ELR (cell line): ENCODE results near the gene TEX14.
"Not testable (repeated sequence)": the region's sequence is repeated elsewhere in the genome, so short reads cannot be mapped to it uniquely, and the experiment has no call there.

ENCODE experiments used
- DNase-seq: peaks from one replicate; pipeline ENCODE4 v3.0.0-alpha.2; 2015; ENCODE audit warnings: low read depth

The TEX14 gene

DNA sequence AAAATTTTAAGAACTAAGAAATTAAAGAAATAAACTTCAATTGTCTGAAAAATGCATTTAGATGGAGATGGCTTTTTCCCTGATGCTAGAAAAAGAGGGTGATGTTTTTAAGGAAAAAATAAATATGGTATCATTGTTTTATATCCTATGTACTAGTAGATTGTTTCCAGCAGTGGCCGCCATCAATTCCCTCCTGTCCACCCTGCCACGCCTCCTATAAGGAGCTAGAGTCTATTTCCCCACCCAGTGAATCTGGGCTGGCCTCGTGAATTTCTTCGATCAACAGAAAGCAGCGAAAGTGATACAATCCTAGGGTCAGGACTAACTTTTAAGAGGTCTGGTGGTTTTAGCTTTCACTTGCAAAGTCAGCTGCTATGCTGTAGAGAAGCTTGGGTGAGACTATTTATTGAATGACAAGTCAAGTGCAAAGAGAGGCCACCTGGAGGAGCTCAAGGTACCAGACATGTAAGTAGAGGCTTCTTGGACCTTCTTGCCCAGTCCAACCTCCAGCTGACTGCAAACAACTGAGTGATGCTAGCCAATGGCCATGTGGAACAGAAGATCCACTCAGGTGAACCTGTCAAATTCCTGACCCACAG is 96.6 kb downstream of the TEX14 start:
- no peak for DNase-seq

GRCh38 chr17:58593123-58593522 is 98.7 kb downstream of the TEX14 start:
- no peak for DNase-seq

- DNase-seq = peak; percentile 36
Measured at GRCh38 chr17:58591455-58591854, 100.4 kb downstream of the TEX14 start.

DNA sequence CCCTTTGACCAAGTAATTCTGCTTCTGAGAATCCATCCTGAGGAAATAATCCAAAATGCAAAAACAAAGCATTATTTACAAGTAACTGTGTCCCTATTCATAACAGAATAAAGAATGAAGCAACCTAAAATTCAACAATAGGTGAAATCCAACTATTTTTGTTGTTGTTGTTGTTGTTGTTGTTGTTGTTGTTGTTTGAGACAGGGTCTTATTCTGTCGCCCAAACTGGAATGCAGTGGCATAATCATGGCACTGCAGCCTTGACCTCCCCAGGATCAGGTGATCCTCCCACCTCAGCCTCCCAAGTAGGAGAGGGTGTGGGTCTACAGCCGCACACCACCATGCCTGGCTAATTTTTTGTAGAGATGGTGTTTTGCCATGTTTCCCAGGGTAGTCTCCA is 101.5 kb downstream of the TEX14 start:
- no peak for DNase-seq

GRCh38 chr17:58587713-58588117 is 104.1 kb downstream of the TEX14 start:
- peak; percentile 65 for DNase-seq

DNA sequence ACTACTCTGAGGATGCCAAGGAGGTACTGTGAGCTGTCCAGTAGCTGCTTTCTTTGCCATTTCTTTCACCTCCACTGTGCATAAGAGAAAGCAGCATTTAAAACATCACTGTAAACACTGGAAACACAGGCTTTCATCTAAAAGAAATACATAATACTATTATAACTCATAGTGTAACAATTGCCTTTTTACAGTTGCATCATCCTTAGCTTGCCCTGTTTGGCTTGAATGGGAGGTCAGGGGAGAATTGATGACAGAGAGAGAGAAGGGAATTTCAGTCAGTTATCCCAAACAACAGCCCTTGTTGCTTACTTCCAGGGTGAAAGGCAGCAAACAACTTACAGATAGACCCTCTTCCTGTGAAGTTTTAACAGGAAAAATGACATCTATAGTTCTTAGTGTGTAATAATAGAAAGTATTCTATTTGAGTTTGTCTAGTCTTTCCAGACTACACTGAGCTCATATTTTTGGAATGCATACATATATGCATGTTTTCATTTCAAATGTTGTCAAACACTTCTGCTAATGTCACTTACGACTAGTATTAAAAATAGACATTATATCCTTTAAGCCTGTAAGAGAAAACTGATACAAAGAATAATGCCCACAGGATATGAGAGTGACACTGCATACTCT is 105.7 kb downstream of the TEX14 start:
- no peak for DNase-seq

DNA sequence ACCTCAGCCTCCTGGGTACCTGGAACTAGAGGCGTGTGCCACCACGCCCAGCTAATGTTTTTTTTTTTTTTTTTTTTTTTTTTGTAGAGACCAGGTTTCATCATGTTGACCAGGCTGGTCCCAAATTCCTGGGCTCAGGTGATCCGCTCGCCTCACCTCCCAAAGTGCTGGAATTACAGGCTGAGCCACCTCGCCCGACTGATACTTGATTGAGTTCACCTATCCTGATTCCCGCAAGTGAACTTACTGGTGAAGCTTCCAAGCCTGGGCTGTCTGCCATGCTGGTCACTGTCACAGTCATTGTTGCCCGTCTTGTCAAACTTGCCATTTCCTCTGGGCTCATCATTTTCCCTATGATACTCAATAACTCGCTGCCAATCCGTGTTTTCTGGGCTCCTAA is 106.3 kb downstream of the TEX14 start:
- no peak for DNase-seq

DNA sequence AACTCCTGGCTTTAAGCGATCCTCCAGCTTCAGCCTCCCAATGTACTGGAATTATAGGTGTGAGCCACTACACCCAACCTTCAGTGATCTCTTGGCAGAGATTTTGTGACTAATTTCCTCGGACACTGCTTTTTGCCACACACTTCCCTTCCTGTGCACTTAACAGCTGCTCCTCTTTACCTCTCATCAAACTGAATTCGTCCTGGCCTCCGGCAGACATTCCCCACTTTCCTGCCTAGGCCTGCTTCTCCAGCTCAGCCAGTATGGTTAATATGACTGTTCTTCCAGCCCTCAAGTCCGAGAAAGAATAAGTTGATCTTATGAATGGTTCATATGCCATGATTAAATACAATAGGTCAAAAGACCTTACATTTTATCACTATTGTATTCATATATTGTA is 108.4 kb downstream of the TEX14 start:
- DNase-seq = no peak

DNA sequence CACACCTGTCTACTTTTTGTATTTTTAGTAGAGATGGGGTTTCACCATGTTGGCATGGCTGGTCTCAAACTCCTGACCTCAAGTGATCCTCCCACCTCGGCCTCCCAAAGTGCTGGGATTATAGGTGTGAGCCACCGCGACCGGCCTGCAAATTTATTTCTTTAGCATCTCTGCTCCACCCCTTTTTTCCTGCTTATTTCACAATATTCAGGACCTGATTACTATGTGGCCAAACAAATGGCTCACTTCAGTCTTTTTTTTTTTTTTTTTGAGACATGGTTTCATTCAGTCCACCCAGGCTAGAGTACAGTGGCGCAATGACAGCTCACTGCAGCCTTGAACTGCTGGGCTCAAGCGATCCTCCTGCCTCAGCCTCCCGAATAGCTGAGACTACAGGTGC is 109.1 kb downstream of the TEX14 start:
- DNase-seq = not testable (repeated sequence)

- DNase-seq = no peak
Measured at GRCh38 chr17:58580671-58581070, 111.2 kb downstream of the TEX14 start.

DNA sequence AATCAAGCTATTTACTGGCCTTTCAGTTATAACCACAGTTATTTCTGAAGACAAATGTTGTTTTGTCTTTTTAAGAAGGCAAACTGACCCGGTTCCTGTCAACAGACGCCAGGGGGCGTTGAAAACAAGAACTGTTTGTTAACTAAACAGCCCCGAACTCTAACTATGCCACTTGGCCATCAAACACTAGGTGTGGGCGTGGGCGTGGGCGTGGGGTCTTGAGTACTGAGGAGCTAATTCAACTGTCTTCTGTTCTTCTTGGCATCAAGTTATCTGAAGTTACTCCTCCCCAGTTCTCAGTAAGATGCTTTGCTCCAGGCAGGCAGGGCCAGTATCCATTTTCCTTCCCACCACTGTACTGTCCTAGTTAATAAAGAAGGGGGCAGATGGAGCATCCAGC is 114.1 kb downstream of the TEX14 start:
- DNase-seq = peak; percentile 81

- DNase-seq = peak; percentile 43
Measured at GRCh38 chr17:58576679-58577367, 115.0 kb downstream of the TEX14 start.

GRCh38 chr17:58575511-58575910 is 116.3 kb downstream of the TEX14 start:
- DNase-seq = peak; percentile 81

DNA sequence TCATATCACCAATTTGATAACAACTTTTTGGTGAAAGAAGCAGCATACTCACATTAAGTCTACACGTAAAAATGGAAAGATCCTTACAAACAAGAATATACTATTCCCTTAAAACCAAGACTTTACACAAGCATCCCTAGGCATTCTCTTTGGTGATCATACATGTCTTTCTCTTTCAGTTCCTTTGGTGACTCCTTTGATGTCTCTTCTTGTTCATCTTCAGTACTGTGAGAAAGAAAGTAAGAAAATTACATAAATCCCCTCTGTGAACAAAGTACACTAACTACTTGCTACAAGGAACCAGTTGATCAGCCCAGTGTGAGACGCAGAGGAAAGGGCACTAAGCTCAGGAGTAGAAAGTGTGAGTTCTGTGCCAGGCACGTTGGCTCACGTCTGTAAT is 117.8 kb downstream of the TEX14 start:
- DNase-seq = no peak

- no peak for DNase-seq
Measured at GRCh38 chr17:58572846-58573245, 119.0 kb downstream of the TEX14 start.

DNA sequence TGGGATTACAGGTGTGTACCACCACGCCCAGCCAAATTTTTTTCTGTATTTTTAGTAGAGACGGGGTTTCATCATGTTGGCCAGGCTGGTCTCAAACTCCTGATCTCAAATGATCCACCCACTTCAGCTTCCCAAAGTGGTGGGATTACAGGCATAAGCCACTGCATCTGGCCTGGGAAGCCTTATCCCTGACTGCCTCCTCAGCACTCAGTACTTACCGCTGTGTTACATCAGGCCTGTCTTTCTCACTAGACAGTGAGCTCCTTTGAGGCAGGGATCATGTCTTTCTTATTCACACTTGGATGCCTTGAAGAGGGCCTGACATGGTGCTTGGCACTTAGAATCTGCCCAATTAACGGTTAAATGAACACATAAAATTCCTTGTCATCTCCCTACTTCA is 121.1 kb downstream of the TEX14 start:
- no peak for DNase-seq

GRCh38 chr17:58569196-58569595 is 122.6 kb downstream of the TEX14 start:
- DNase-seq = no peak

DNA sequence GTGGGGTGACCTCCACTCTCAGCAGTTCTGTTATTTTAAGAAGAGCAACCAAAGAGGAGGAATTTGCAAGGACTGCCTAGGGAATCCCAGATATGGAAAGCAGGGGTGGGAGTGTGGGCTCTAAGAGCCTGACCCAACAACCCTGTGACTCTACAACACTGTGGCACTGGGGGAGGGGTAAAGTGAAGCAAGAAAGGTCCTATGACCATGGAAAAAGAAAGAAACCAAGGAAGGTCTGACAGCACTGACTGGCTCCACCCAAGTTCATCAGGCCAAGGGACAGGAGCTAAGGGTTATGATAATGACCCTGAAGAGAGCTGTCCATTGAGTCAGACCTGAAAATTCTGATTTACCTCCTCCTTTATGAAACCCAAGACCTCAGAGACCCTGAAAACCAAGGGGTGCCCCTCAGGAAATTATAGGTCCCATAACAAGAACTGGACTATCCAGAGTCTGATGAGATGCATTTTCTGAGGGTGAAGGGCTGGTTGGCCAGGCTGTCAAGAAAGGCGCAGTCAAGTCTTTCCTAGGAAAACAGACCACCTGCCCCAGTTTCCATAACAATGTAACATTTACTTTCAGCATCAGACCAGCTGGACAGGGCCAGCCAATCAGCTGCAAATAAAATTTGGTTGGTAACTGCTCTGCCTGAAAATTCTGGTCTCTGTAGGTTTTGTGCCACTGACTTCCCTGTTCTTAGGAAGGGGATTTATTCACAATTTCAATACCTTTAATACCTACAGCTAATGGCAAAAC is 123.6 kb downstream of the TEX14 start:
- DNase-seq = no peak

DNA sequence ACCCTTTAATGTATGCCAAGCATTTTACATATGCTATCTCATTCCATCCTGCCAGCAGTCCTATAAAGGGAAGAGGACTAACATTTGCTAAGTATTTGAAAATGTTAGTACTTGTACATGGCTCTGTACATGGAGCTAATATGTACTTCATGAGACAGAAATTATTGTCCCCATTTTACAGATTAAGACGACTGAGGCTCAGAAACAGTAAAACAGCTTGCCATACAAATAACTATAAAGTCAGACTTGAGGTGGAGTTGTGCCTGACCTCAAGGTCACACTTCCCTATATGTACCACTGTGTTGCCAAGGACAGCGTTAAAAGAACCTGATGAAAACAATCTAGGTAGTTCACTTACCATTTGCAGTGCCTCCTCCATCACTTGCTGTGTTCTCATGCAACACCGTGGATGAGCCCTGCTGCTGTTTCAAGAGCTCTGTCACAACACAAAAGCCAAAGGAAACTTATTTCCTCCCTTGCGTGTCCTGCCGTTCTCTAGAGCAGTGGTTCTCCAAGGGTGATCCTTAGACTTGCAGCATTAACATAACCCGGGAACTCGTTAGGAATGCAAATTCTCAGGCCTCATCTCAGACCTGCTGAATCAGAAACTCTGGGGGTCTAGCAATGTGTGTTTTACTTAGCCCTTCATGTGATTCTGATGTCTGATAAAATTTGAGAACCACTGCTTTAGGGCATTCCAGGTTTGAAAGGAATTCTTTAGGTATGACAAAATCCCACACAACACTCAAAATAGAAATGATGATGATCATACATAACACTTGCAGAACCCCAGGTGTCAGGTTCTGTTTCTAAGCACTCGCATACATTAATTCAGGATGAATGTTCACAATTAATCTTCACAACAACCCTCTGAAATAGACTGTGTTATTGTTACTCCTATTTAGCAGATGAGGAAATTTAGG is 126.2 kb downstream of the TEX14 start:
- DNase-seq = no peak

- DNase-seq = no peak
Measured at GRCh38 chr17:58564971-58565370, 126.9 kb downstream of the TEX14 start.

DNA sequence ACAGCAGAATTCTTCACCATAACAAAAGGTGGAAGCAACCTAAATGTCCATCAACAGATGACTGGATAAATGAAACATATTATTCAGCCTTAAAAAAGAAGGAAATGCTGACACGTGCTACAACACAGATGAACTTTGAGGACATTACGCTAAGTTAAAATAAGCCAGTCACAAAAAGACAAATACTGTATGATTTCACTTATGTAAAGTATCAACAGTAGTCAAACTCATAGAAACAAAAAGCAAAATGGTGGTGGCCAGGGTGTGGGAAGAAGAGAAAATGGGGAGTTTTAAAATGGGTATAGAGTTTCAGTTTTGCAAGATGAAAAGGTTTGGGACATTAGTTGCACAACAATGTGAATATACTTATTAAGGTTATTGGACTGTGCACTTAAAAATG is 127.6 kb downstream of the TEX14 start:
- DNase-seq = no peak

DNA sequence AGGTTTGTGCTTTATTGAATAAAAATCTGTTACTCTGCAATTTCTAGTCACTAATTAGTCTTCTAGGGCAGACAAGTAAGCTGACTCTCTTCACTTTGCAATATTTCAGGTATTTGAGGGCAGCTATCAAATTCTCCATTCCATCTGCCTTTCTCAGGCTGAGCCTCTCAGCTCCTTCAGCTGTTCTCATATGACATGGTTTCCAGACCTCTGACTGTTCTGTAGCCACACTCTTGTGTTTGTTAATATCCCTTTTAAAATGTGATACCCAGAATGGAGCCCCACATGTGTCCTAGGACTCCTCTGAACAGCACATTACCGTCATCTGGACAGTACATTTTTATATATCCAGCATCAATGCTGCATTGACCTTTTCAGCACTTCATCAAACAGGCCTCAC is 131.3 kb downstream of the TEX14 start:
- no peak for DNase-seq
